ENCODE measurements around the gene CASD1. TPM values are rescaled to one million over a fixed set of nuclear protein-coding genes. Genes with fewer than 3 reads are reported as not detected.

CASD1 gene
- total and polyA plus RNA-seq, 2 experiments from 2014 or later, result 5.9 to 11.1 TPM

DNA sequence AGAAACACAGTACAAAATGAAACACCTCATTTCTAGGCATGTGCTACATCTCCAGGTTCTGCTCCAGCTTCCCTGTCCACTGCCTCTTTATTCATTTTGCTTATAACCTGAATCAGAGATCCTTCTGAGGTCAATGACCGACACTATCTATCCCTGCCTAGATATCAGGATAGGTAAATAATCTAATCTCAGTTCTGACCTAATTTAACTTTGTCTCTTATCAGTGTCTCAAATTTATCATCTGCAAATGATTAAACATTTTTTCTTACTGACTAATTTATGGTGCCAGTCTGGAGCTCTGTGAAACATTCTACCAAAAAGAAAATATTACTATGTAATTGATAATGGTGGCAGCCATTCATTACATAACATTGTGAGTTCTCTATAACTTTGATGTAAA lies 85.3 kb downstream of the CASD1 start:
- DNase-seq, result no peak
- Histone ChIP-seq H3K4me2 (ENCODE audit: unreplicated experiment) (no peak overlapping the region), H3K4me3 (no peak overlapping the region), H3K9ac (no peak overlapping the region), H3K9me3 (ENCODE audit: low read depth) (no peaks in the 10 kb centered on the region), H3K4me1 (ENCODE audit: insufficient read depth) (no peaks in the 10 kb centered on the region), H4K20me1 (ENCODE audit: insufficient read depth) (no peaks in the 10 kb centered on the region), H2AFZ (no peak overlapping the region), H3K79me2 (ENCODE audit: insufficient read depth) (no peaks in the 10 kb centered on the region), H3K36me3 (ENCODE audit: low read depth) (no peaks in the 10 kb centered on the region), H3K27me3 (replicated peaks; ENCODE audit: insufficient read depth) (no peaks in the 10 kb centered on the region), H3K27ac (no peak overlapping the region), H3K9me2 (ENCODE audit: insufficient read depth) (no peaks in the 10 kb centered on the region), H3F3A (ENCODE audit: insufficient read depth) (no peaks in the 10 kb centered on the region)
- in situ Hi-C loops (cut with MboI), result no loop called here
- TF ChIP-seq EZH2phosphoT487 (IDR thresholded peaks at IDR 0.05; ENCODE audit: insufficient read depth, low read depth) (no peak), EZH2 (IDR thresholded peaks at IDR 0.05; ENCODE audit: insufficient read depth, poor library complexity, severe bottlenecking) (no peak)
- 95 to 100% methylated on average over 1 of the region's 1 CpG for WGBS, 2 experiments (ENCODE audit: low coverage in 1 of 2, low lambda C conversion rate in 2 of 2, missing lambda C conversion rate in 2 of 2)

DNA sequence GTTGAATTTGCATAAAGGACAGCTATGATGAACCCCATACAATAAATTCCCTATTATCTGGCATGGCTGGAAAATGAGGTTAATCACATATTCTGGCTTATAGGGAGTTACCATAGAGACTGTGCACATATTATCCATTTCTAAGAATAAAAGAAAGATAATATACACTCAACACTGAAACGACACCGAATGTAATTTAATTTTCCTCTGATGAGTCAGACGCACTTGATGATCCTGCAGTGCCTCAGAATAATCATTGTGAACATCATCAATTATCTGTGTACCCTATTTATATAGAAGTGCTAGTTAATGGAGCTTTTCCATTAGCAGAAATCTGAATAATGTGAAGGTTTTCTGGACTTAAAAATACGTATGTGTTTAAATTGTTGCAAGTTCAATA lies 86.1 kb downstream of the CASD1 start:
- Histone ChIP-seq H3K4me2 (ENCODE audit: unreplicated experiment) (no peak overlapping the region), H3K36me3 (ENCODE audit: low read depth) (0 out of 2 replicates have a peak, but pooled peaks cover 4% of the 10 kb centered on the region), H3K9ac (no peak overlapping the region), H4K20me1 (ENCODE audit: insufficient read depth) (no peaks in the 10 kb centered on the region), H2AFZ (no peak overlapping the region), H3K4me1 (ENCODE audit: insufficient read depth) (no peaks in the 10 kb centered on the region), H3K79me2 (ENCODE audit: insufficient read depth) (no peaks in the 10 kb centered on the region), H3K27me3 (replicated peaks; ENCODE audit: insufficient read depth) (no peaks in the 10 kb centered on the region), H3K27ac (no peak overlapping the region), H3F3A (ENCODE audit: insufficient read depth) (no peaks in the 10 kb centered on the region), H3K9me2 (ENCODE audit: insufficient read depth) (no peaks in the 10 kb centered on the region), H3K9me3 (ENCODE audit: low read depth) (no peaks in the 10 kb centered on the region), H3K4me3 (no peak overlapping the region)
- TF ChIP-seq EZH2 (IDR thresholded peaks at IDR 0.05; ENCODE audit: insufficient read depth, poor library complexity, severe bottlenecking), result no peak
- no peak for TF ChIP-seq EZH2phosphoT487 (IDR thresholded peaks at IDR 0.05; ENCODE audit: insufficient read depth, low read depth)
- in situ Hi-C loops (cut with MboI), result no loop called here
- DNase-seq, result no peak
- WGBS, 2 experiments (ENCODE audit: low coverage in 1 of 2, low lambda C conversion rate in 2 of 2, missing lambda C conversion rate in 2 of 2), result 66 to 73% methylated on average over 4 of the region's 4 CpGs

DNA sequence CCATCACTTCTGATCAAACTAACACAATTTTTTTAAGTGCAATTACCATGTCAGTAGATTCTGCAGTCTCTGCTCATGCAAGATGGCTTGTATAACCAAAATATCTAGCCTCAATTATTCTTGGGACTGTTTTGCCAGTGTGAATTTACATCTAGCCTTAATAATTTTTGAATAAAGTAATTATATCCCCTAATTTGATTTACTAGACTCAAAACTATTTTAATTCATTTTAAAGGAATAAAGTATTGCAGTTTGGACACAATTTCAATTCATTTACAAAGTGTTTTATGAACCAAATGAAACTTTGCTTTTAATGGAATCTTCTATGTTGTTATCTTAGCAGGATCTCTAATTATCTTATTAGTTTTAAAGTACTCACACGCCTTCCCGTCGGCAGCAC lies 90.7 kb downstream of the CASD1 start:
- no peaks in the 10 kb centered on the region for H3K79me2 ChIP-seq (ENCODE audit: insufficient read depth)
- no peak overlapping the region for H3K27ac ChIP-seq
- H3K27me3 ChIP-seq (replicated peaks; ENCODE audit: insufficient read depth), result no peaks in the 10 kb centered on the region
- in situ Hi-C loops (cut with MboI), result no loop called here
- no peaks in the 10 kb centered on the region; the same call in none of the 2 replicates for H3K9me2 ChIP-seq (ENCODE audit: insufficient read depth)
- H3K9ac ChIP-seq, result no peak overlapping the region
- no peak overlapping the region for H3K4me3 ChIP-seq
- 0 out of 2 replicates have a peak, but pooled peaks cover 6% of the 10 kb centered on the region for H3K4me1 ChIP-seq (ENCODE audit: insufficient read depth)
- H2AFZ ChIP-seq, result no peak overlapping the region
- H4K20me1 ChIP-seq (ENCODE audit: insufficient read depth), result no peaks in the 10 kb centered on the region
- H3K4me2 ChIP-seq (ENCODE audit: unreplicated experiment), result no peak overlapping the region
- H3K36me3 ChIP-seq (ENCODE audit: low read depth), result 0 out of 2 replicates have a peak, but pooled peaks cover 6% of the 10 kb centered on the region
- H3F3A ChIP-seq (ENCODE audit: insufficient read depth), result no peaks in the 10 kb centered on the region
- no peaks in the 10 kb centered on the region for H3K9me3 ChIP-seq (ENCODE audit: low read depth)
- no peak for DNase-seq
- WGBS, 2 experiments (ENCODE audit: low coverage in 1 of 2, low lambda C conversion rate in 2 of 2, missing lambda C conversion rate in 2 of 2), result 99% methylated on average over 3 of the region's 3 CpGs
- TF ChIP-seq EZH2 (IDR thresholded peaks at IDR 0.05; ENCODE audit: insufficient read depth, poor library complexity, severe bottlenecking) (no peak), EZH2phosphoT487 (IDR thresholded peaks at IDR 0.05; ENCODE audit: insufficient read depth, low read depth) (no peak)

DNA sequence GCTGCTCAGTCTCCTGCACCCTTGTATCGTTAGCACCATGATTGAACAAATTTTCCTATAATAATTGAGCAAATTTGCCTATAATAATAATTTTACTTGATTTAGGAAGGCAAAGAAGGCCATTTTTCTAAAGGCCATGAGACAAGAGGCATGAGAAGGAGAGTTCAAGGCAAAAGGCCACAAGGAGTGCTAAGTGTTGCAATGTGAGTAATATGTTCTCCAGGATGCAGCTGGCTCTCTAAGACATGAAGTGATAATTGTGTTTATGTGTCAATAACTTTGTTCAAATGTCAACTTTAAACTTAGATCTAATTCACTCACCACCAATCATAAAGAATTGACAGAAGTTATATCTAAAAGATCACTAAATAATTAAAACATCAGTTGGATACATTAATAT lies 92.6 kb downstream of the CASD1 start:
- WGBS, 2 experiments (ENCODE audit: low coverage in 1 of 2, low lambda C conversion rate in 2 of 2, missing lambda C conversion rate in 2 of 2), result 95 to 100% methylated on average over 1 of the region's 1 CpG
- H3K4me2 ChIP-seq (ENCODE audit: unreplicated experiment), result no peak overlapping the region
- no peak overlapping the region for H2AFZ ChIP-seq
- H3K27me3 ChIP-seq (replicated peaks; ENCODE audit: insufficient read depth), result no peaks in the 10 kb centered on the region
- no peaks in the 10 kb centered on the region for H4K20me1 ChIP-seq (ENCODE audit: insufficient read depth)
- no peaks in the 10 kb centered on the region for H3F3A ChIP-seq (ENCODE audit: insufficient read depth)
- H3K9ac ChIP-seq, result no peak overlapping the region
- no peaks in the 10 kb centered on the region for H3K79me2 ChIP-seq (ENCODE audit: insufficient read depth)
- H3K9me2 ChIP-seq (ENCODE audit: insufficient read depth), result no peaks in the 10 kb centered on the region; the same call in none of the 2 replicates
- in situ Hi-C loops (cut with MboI), result no loop called here
- DNase-seq, result no peak
- H3K27ac ChIP-seq, result no peak overlapping the region
- H3K36me3 ChIP-seq (ENCODE audit: low read depth), result 0 out of 2 replicates have a peak, but pooled peaks cover 6% of the 10 kb centered on the region
- TF ChIP-seq EZH2phosphoT487 (IDR thresholded peaks at IDR 0.05; ENCODE audit: insufficient read depth, low read depth), result no peak
- TF ChIP-seq EZH2 (IDR thresholded peaks at IDR 0.05; ENCODE audit: insufficient read depth, poor library complexity, severe bottlenecking), result no peak
- 0 out of 2 replicates have a peak, but pooled peaks cover 6% of the 10 kb centered on the region for H3K4me1 ChIP-seq (ENCODE audit: insufficient read depth)
- no peak overlapping the region for H3K4me3 ChIP-seq
- no peaks in the 10 kb centered on the region for H3K9me3 ChIP-seq (ENCODE audit: low read depth)
